Kidney (tissue), 14 donors: ENCODE measurements around the gene INPP5A. TPM values are rescaled to one million over a fixed set of nuclear protein-coding genes. Genes with fewer than 3 reads are reported as not detected.

Source experiments
- DNase-seq, 5 donors: peaks; one replicate each; pipeline ENCODE4 v3.0.0-alpha.2; 2013 to 2020
- FAIRE-seq: peaks from 2 replicates; lab custom pipeline; 2012; peaks lifted over from hg19 to GRCh38; lab: Jason Lieb, UNC
- H3K27ac ChIP-seq, 2 donors: one replicate each; pipeline ENCODE4 v1.7.0; 2013; ENCODE audit warnings: low read depth in 2 of 2, low read length in 2 of 2, inconsistent platforms in 1 of 2
- H3K27me3 ChIP-seq: one replicate; pipeline ENCODE4 v1.7.1; 2013; ENCODE audit warnings: low read length, inconsistent platforms; ENCODE audit not compliant: control insufficient read depth, insufficient read depth
- H3K36me3 ChIP-seq, 3 donors: one replicate each; pipeline versions ENCODE4 v1.7.0 to v1.7.1; 2013; ENCODE audit warnings: low read length in 3 of 3, control low read depth in 1 of 3, inconsistent platforms in 1 of 3; ENCODE audit not compliant: insufficient read depth in 3 of 3, control insufficient read depth in 2 of 3
- H3K4me1 ChIP-seq, 3 donors: one replicate each; pipeline versions ENCODE4 v1.7.0 to v1.7.1; 2013; ENCODE audit warnings: low read length in 3 of 3, inconsistent platforms in 1 of 3, low read depth in 1 of 3; ENCODE audit not compliant: control insufficient read depth in 2 of 3, insufficient read depth in 2 of 3
- H3K4me3 ChIP-seq, 3 donors: one replicate each; pipeline versions ENCODE4 v1.7.0 to v1.8.1; 2013; ENCODE audit warnings: low read length in 3 of 3, control low read depth in 1 of 3, inconsistent platforms in 1 of 3
- H3K9ac ChIP-seq, 3 donors: one replicate each; pipeline versions ENCODE4 v1.7.0 to v1.7.1; 2013; ENCODE audit warnings: low read length in 3 of 3, control low read depth in 1 of 3, inconsistent platforms in 1 of 3
- H3K9me3 ChIP-seq, 3 donors: one replicate each; pipeline versions ENCODE4 v1.7.0 to v1.7.1; 2013; ENCODE audit warnings: low read length in 3 of 3, control low read depth in 1 of 3, inconsistent platforms in 1 of 3; ENCODE audit not compliant: control insufficient read depth in 2 of 3, insufficient read depth in 1 of 3
- intact Hi-C: fragments of 100-400 bp; cut with DNase I; formaldehyde crosslinking; loops from one replicate; pipeline ENCODE4 v1.11.1; 2022
- polyA plus RNA-seq: library from polyadenylated mRNA; stranded (reverse); fragments of 350-450 nt; fragmentation: Illumina TruSeq; extraction: RNeasy Lipid Tissue Mini Kit (QIAGEN cat#74804); gene quantifications from one replicate; pipeline ENCODE4 v1.2.3, GENCODE V29; 2014; ENCODE audit warnings: low read depth, low replicate concordance; ENCODE audit not compliant: insufficient read depth
- total RNA-seq: library from RNA; stranded (reverse); fragmentation: NEBNext Ultra II Directional; extraction: Animal tissue kit (Norgen Biotek cat#: 25700); gene quantifications from one replicate; pipeline ENCODE4 v1.2.1, GENCODE V29; 2021
- TF ChIP-seq, protein P1 (sequence below): IDR thresholded peaks from 3 replicates; pipeline ENCODE4 v1.5.1; 2012; ENCODE audit warnings: mild to moderate bottlenecking, moderate library complexity, borderline replicate concordance; ENCODE audit not compliant: insufficient read depth; ENCODE audit errors: extremely low read depth
- donor health status: control.
- donor health status: control.
- donor health status: control.
- donor health status: control.
- donor health status: control.
- donor health status: DM: yes; HTN: yes; CAD: no.
- donor health status: Normal renal cell carcinoma (clear cell type).

The INPP5A gene
- total and polyA plus RNA-seq, 2 donors from 2014 or later: 20.8 to 40.3 TPM

DNA sequence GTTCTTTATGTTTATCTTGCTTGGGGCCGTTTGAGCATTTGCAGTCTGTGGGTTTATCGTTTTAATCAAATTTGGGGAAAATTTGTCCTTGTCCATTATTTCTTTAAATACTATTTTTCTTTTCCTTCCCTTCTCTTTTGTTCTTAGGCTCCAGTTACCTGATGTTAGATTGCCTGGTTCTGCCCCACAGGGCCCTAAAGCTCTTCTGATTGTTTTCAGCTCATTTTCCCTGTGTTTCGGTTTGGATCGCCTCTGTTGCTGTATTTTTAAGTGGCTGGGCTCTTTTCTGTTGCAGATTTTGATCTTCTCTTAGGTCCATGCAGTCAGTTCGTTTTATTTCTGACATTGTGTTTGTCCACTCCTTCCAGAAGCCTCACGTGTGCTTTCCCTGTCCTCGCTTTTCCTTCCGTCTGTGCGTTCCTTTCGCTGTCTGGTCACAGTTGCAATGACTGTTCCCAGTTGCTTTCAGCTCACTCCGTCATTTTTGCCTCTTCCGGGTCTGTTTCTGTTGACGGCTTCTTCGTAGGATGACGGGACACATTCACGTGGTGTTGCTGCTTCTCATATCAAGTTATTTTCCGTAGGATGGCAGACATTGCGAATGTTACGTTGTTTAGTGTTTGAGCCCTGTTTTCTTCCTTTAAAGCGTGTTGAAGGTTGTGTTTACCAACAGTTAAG lies 111.4 kb downstream of the INPP5A start:
- Histone ChIP-seq H3K9me3 (no peaks in the 10 kb centered on the region), H3K36me3 (no peaks in the 10 kb centered on the region), H3K4me3 (no peak overlapping the region), H3K27me3 (no peaks in the 10 kb centered on the region), H3K27ac (no peak overlapping the region), H3K9ac (no peak overlapping the region), H3K4me1 (no peaks in the 10 kb centered on the region)
- no peak for FAIRE-seq
- peak in 1 of 5 donors; percentile 8 for DNase-seq
- TF ChIP-seq, protein P1, sequence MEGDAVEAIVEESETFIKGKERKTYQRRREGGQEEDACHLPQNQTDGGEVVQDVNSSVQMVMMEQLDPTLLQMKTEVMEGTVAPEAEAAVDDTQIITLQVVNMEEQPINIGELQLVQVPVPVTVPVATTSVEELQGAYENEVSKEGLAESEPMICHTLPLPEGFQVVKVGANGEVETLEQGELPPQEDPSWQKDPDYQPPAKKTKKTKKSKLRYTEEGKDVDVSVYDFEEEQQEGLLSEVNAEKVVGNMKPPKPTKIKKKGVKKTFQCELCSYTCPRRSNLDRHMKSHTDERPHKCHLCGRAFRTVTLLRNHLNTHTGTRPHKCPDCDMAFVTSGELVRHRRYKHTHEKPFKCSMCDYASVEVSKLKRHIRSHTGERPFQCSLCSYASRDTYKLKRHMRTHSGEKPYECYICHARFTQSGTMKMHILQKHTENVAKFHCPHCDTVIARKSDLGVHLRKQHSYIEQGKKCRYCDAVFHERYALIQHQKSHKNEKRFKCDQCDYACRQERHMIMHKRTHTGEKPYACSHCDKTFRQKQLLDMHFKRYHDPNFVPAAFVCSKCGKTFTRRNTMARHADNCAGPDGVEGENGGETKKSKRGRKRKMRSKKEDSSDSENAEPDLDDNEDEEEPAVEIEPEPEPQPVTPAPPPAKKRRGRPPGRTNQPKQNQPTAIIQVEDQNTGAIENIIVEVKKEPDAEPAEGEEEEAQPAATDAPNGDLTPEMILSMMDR: no peak
- intact Hi-C loops: no loop called here

DNA sequence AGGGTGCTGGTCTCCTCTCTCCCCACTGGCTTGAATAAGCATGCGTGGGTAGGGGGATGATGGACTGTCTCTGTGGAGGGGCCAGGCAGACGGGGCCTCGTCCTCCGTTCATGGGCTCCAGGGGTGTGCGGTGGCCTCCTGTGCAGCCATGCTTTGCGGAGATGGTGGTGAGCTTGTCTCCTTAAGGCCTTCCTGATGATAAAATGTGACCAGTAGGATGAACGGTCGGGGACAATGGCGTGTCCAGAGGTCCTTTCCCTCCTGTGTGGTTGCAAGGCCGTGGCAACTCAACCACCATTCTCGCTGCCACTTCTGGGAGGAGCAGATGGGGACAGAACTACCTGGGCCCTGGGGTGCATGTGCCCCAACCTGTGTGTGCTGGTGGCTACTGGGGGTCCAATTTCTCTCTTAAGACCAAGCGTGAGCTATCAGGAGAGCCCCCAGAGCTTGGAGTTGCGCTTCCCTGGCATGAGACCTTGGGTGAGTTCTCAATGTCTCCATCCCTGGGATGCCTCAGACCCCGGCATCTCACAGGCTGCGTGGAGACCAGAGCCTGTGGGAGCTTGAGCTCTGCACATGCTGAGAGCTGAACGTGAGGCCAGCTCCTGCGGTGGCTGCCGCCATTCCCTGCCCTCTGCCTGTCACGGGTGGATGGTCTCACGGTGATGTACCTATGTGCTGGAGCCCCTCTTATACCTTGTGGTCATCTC lies 112.2 kb downstream of the INPP5A start:
- no peaks in the 10 kb centered on the region for H3K4me1 ChIP-seq
- H3K9ac ChIP-seq: no peak overlapping the region
- H3K9me3 ChIP-seq: no peaks in the 10 kb centered on the region
- H3K4me3 ChIP-seq: no peak overlapping the region
- TF ChIP-seq, protein P1: no peak
- FAIRE-seq (no peak), DNase-seq (peak in 1 of 5 donors; percentile 50)
- intact Hi-C loops: no loop called here
- H3K27me3 ChIP-seq: no peaks in the 10 kb centered on the region
- no peaks in the 10 kb centered on the region for H3K36me3 ChIP-seq
- H3K27ac ChIP-seq: no peak overlapping the region

- Histone ChIP-seq H3K4me3 (no peak overlapping the region), H3K27me3 (no peaks in the 10 kb centered on the region), H3K9ac (no peak overlapping the region), H3K36me3 (no peaks in the 10 kb centered on the region), H3K4me1 (no peaks in the 10 kb centered on the region), H3K9me3 (no peaks in the 10 kb centered on the region), H3K27ac (no peak overlapping the region)
- TF ChIP-seq, protein P1: no peak
- DNase-seq: peak in 1 of 5 donors; percentile 46
- intact Hi-C loops: no loop called here
- no peak for FAIRE-seq
Observed at GRCh38 chr10:132650611-132651250, 113.1 kb downstream of the INPP5A start.
